HG02884 (cell line): Measurements from ENCODE around the gene GABPB1.

Experiments
- ATAC-seq: cut with Tn5 transposase; IDR thresholded peaks from one replicate; pipeline ENCODE4 v1.9.1; 2021; ENCODE audit warnings: mild to moderate bottlenecking, moderate library complexity; ENCODE audit not compliant: unreplicated experiment

The GABPB1 gene

DNA sequence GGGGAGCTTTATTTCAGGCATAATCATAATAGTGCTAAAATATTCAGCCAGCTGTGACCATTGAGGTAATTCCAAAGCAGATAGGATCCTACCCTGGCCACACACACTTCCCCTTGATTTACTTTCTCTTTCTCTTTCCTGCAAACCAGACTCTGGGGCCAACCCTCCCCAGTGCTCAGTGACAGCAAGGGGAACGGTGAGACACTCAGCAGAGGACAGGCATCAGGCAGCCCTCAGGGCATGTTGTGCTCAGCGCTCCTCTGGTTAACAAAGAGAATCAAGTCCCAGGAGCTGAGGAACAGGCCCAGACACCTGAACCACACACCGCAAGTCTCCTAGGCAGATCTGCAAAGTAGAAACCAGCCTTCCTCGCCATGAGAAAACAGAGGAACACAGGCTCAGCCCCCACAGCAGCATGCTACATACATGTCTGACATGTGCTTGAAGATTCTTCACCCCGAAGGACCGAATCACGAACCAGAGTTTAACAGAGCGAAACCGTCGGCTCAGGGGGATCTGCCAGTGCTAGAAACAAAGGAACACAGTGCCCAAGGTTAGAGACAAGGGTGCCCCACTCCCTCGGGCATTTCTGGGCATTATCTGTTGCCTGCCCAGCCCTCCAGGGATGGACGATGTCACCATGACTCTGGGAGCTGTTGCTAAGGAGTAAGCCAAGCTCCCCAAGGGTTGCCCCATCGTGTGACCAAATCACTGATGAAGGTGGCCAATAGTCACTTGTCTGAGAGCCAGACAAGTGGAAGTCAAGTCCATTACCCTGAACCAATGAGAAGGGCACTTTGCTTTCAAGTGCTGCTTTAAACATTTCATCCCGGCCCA lies 107.0 kb downstream of the GABPB1 start:
- peak; percentile 92 for ATAC-seq

DNA sequence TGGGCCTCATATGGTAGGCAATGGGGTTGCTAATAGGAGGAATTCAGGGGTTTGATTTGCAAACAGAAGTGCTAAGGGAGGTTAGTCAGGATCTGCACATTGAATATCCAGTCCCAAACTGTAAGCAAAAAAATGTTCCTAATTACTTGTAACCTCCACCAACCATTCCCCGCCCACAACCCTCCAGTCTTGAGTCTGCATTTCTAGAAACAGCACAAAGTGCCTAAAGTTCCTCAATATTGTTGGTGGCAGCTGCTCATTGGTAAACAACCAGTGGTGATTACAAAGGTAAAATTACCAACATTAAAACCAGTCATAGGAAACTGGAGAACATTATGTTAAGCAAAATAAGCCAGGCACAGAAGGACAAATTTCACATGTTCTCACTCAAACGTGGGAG lies 108.4 kb downstream of the GABPB1 start:
- ATAC-seq = no peak

DNA sequence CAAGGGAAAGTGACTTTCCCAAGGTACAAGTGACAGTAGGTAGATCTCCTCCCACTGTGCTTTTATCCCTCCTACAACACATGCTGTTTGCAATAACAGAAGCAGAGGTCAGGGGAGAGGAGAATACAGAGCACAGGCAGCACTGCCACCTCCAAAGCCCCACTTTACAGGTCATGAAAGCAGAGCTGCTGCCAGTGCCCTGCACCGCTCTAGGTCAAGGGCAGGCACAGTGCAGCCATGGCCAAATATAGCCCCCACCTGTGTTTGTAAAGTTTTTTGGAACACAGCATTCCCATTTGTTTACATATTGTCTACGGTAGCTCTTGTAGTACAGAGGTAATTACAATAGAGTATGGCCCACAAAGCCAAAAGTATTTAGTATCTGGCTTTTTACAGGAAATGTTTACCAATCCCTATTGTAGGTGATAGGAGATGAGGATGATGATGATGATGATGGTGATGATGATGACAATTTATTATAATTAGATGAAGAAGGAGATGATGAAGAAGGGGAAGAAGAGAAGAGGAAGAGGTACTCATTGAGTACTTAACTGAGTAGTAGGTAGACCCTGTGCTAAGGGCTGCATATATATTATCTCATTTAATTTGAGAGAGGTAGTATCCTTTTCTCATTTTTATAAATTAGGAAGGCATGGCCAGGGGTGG lies 109.9 kb downstream of the GABPB1 start:
- ATAC-seq = no peak

DNA sequence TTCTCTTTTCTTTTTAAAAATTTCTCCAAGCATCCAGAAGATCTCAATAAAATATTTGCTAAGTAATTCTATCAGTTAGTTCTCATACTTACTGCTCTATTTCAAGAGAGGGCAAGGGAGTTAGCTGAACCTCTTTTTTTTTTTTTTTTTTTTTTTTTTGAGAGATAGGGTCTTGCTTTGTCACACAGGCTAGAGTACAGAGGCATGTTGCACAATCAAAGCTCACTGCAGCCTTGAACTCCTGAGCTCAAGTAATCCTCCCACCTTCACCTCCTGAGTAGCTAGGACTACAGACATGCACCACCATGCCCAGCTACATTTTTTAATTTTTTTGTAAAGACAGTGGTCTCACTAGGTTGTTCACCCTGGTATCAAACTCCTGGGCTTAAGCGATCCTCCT lies 110.8 kb downstream of the GABPB1 start:
- ATAC-seq = no peak

DNA sequence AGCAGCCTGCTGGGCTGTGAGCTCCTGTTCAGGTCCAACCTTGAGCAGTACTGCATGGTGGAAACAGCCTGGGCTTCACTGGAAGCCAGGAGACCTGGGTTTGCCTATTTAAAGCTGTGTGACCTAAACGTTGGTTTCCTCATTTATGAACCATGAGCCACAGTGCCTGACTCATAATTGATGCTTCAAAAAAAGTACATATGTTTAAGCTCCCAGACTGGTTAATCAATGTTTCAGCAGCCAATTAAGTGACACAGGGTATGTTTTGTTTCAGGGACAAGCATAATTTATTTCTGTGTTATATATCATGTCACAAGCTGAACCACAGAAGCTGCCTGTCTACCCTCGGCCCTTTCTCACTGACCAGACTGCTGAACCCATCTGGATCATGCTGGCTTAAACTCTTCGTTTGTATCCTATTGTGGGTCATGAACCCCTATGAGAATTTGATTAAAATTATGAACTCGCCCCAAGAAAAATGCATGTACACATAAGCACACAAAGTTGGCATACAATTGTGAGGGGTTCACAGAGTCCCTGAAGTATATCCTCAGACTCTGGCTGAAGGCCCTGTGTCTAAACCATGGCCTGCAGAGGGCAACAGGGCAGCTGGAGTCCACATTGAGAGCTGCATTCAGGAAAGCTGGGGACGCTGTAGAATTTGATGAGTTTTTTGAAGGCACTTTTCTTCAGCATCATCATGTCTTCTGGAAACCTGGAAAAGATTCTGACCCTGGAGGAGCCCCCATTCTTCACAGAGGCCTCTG lies 113.1 kb downstream of the GABPB1 start:
- ATAC-seq = no peak

DNA sequence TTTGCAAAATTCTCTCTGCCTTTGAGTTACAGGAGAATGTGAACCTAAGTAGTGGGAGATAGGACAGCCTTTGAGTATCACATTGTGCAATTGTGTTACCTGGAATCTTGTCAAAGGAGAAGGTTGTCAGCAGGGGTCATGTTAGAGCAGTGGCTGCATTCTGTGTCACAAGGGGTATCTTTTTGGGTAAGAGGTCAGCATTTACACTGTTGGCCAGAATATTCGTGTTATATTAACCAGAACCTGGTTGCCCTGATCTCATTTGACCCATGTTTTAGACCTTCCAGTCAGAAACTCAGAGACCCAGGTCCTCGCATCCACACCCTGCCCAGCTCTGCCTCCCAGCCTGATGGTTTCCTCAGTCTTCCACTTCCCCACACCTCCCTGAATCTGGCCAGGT lies 116.7 kb downstream of the GABPB1 start:
- ATAC-seq = no peak

DNA sequence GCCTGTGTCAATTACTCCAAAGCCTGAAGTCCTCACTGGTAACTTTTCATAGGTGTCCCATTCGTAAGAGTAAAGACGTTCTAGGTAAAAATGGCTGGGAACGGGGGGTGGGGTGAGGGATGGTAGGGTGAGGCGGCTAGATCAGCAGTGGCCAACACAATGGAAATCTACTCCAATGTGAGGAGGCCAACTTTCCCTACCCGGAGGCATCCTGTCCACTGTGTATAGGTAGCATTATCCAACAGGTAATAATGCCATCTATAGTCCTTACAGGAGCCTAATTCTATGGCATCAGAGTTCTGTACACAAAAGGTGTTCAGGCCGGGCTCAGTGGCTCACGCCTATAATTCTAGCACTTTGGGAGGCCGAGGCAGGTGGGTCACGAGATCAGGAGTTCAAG lies 118.6 kb downstream of the GABPB1 start:
- no peak for ATAC-seq

DNA sequence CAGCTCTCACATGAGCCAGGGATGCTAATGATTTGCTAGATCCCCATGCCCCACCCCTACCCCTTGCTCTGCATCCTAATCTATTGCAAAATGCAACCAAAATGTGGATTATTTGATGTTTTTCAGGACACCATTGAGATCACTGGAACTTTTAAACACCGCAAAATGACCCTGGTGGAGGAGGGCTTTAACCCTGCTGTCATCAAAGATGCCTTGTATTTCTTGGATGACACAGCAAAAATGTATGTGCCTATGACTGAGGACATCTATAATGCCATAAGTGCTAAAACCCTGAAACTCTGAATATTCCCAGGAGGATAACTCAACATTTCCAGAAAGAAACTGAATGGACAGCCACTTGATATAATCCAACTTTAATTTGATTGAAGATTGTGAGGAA lies 119.2 kb downstream of the GABPB1 start:
- no peak for ATAC-seq

DNA sequence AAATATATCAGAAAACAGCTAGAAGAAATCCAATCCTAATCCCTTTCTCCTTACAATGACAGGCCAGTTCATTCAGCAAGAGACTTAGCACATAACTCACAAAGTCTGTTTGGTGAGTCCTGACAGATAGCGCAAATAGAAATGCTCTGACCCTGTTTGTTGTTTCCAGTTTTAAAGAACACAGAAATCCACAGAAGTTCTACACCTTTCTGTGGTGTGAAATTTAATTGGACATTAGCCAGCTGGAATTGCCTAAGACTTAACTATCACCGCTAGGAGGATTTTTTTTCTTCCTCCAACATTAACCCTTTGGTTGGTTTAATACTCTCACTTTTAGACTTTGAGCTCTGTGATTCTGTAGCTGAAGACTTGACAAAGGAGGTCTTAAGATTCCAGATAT lies 120.2 kb downstream of the GABPB1 start:
- ATAC-seq = no peak

DNA sequence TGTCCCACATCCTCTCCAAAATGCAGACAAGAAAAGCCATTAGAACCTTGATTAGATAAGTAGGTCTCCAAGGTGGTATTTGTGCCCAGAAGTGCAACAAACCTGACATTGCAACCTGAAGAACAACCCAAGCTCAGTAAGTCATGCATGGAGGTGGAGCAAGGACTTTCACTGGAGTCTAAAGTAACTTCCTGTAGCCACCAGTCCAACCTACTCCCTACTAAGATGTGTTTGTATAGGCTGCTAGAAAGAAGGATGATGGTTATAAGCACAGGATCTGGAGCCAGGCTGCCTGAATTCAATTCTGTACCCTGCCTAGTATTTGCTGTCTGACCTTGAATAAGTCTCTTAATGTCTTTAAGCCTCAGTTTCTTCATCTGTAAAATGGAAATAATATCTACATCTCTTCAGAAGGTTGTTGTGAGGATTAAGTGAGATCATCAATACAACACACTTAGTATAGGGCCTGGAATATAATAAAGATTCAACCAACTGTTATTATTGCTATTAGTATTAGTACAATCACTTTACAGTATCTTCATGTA lies 121.7 kb downstream of the GABPB1 start:
- no peak for ATAC-seq

DNA sequence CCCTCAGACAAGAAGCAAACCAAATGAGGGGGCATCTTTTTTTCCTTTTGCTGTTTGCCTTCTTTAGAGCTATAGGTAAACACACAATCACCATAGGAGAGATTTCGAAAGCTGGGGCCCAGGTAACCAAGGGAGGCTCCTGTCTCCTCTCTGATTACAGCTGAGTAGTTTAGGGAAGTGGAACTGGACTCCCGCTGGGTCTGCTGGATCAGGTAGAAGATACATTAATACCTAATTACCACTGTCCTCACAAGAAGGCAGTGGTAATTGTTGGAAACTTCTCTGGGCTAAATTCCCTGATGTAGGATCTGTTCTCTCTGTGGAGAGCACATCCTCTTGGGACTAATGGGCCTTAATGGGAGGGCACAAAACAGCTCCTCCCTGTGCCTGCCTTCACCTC lies 122.2 kb downstream of the GABPB1 start:
- ATAC-seq = no peak

DNA sequence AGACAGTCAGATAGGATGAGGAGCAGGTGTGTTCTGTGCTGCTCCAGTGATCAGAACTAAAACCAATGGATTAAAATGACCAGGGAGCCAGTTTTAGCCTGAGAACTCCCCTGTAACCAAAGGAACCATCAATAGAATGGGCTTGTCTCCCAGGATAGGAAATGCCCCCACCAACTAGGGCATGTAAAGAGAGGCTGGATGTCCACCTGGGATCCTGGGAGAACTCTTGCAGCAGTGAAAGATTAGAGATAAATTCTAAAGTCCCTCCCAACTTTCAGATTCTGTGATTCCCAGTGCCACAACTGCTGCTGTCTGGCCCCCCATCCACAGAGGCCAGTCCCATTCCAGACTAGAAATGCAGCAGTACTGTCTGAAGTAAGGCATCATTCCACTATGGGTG lies 123.2 kb downstream of the GABPB1 start:
- ATAC-seq = no peak

DNA sequence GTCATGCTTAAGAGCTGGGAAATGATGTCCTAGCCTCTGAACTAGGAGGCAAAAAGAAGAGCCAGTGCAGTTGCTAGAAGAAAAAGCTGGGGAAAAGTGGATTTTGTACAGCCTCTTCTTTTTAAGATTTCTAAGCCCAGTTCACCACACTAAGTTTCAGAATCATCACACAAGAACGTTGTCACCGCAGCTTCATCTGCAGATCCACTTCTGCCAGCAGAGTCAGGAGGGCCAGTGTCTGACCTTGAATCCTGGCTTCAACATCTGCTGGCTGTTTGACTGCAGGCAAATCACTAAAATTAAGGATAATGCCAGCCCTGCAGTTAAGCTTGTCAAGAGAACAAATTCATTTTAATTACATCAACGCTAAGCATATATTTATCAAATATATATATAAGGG lies 125.7 kb downstream of the GABPB1 start:
- ATAC-seq = no peak

DNA sequence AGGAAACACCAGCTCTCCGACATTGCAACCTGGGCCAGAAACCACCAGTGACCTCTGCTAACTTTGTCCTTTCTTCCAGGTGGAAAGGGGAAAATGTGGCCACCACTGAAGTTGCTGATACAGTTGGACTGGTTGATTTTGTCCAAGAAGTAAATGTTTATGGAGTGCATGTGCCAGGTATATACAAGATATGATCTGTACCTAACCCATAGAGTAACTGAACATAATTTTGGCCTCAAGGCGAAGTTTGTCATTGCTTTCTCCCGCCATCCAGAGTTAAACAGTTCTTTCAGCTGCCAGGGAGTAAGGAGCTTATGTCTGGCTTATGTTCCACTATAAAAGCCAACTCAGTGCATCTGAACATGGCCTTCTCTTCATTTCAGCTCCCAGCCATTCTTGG lies 126.1 kb downstream of the GABPB1 start:
- no peak for ATAC-seq

DNA sequence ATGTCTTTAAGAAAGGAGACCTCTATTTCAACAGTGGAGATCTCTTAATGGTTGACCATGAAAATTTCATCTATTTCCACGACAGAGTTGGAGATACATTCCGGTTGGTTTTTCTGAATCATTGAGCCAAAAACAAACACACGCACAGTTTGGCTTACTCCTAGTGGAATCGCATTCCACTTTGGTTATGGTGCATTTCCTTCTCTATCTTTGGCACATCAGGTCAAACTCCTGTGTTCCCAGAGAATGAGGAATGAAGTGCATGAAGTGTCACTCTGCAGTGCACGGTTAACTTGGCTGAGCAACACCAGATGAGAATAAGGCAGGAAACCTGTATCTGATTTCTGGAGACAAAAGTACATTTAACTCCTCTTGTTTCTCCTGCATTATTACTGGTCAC lies 127.9 kb downstream of the GABPB1 start:
- no peak for ATAC-seq

DNA sequence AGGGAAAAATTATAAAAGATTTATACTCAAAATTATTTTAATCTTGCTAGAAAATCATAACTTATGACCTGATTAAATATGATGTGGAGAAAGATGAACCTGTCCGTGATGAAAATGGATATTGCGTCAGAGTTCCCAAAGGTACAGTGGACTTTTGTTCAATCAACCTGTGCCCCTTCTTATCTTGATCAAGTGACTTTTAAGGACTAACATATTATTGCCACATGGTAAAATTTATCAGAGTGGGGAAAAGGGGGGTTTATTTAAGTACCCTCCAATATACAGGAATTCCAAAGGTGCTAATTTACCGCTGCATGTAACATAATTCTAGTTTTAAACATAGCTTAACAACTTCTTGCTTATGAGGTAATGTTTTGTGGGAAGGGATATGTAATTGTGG lies 129.1 kb downstream of the GABPB1 start:
- no peak for ATAC-seq
